ENCODE data around the gene EPHA4.

DNA sequence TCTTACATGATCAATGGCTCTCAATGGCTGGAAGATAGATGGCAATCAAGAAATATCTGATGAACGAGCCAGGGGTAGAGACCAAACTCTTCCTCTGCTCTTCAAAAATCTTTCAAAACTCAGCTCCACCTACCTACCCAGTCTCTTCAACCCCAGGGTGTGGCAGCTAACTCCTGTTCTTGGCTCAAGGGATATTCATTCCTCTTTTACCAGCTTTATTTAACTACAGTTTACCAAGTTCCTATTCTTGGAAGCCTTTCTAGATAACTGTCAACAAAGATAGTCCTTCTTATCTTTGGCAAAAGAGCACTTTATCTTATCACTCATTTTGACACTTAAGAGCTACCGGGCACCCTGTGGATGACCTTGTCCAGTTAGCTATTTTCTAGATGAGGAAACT is 36.3 kb downstream of the EPHA4 start:
- TF ChIP-seq, protein P1, sequence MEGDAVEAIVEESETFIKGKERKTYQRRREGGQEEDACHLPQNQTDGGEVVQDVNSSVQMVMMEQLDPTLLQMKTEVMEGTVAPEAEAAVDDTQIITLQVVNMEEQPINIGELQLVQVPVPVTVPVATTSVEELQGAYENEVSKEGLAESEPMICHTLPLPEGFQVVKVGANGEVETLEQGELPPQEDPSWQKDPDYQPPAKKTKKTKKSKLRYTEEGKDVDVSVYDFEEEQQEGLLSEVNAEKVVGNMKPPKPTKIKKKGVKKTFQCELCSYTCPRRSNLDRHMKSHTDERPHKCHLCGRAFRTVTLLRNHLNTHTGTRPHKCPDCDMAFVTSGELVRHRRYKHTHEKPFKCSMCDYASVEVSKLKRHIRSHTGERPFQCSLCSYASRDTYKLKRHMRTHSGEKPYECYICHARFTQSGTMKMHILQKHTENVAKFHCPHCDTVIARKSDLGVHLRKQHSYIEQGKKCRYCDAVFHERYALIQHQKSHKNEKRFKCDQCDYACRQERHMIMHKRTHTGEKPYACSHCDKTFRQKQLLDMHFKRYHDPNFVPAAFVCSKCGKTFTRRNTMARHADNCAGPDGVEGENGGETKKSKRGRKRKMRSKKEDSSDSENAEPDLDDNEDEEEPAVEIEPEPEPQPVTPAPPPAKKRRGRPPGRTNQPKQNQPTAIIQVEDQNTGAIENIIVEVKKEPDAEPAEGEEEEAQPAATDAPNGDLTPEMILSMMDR (IDR thresholded peaks at IDR 0.05), result no peak
- no peak for TF ChIP-seq POLR2A (IDR thresholded peaks at IDR 0.05)

Data from Peyer's patch (tissue), 4 donors.